Stimulated activated CD8-positive, alpha-beta memory T cell treated with anti-CD3 and anti-CD28 coated beads, Interleukin-15, amount 100 ng/mL, for 48 hours (primary cell): ENCODE data around the gene HELZ.
"Not testable (repeated sequence)": the region's sequence is repeated elsewhere in the genome, so short reads cannot be mapped to it uniquely, and the experiment has no call there.

ENCODE experiments used
- DNase-seq, 2 donors: peaks; one replicate each; pipeline ENCODE4 v3.0.0-alpha.2; 2020; ENCODE audit warnings: low read depth in 2 of 2

The HELZ gene

DNA sequence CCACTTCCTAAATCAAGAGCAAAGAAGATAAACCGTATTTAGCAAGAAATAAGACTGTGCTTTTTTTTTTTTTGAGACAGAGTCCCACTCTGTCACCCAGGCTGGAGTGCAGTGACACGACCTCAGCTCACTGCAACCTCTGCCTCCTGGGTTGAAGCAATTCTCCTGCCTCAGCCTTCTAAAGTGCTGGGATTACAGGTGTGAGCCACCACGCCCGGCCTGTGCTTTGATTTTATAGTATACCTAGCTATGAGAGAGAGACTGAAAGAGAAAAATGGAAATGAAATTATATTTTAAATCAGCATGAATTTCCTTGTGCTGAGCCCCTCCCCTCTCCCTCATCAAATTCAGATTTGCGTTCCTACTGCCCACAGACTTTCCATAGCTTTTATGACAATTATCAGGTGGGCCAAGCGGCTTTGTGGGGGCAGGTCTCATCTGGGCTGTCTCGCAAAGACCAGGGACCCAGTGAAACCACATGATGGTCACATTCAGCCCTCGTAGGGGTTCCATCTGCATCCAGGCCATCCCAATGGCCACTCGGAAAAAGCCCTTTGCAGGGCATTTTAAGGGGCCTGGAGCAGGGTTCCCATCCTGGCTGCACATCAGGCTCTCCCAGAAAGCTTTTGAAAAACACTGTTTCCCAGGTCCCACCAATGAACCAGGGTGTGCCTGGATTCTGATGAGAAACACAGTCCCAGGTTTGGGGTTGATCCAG, 192.1 kb downstream of the HELZ start:
- DNase-seq, result no peak

DNA sequence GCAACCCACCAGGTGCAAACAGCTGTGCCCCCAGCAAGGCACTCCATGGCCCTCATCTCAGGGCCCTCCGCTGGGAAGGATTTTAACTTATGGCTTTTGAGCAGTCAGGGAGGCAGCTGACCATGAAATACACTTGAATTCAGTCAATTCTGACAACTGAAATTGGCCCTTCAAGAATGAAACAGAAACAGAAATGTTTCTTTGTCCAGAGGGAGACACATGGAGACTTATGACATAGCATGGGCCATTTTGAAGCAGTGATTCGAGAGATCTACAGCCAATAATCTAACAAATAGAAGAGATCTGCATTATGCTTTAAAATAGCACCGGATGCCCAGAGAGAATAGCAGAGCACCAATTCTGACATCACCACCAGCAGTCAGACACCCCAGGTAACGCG, 193.2 kb downstream of the HELZ start:
- no peak for DNase-seq

- DNase-seq, result no peak
Observed at GRCh38 chr17:67051155-67051538, 193.8 kb downstream of the HELZ start.

GRCh38 chr17:67050471-67051154, 194.4 kb downstream of the HELZ start:
- DNase-seq, result no peak

- DNase-seq, result no peak
Observed at GRCh38 chr17:67050066-67050465, 194.9 kb downstream of the HELZ start.

- no peak for DNase-seq
Observed at GRCh38 chr17:67049025-67049739, 195.8 kb downstream of the HELZ start.

GRCh38 chr17:67047382-67047781, 197.6 kb downstream of the HELZ start:
- no peak for DNase-seq

- DNase-seq, result no peak
Observed at GRCh38 chr17:67046398-67046797, 198.6 kb downstream of the HELZ start.

GRCh38 chr17:67044940-67045339, 200.1 kb downstream of the HELZ start:
- no peak for DNase-seq

- DNase-seq, result no peak
Observed at GRCh38 chr17:67044016-67044772, 200.8 kb downstream of the HELZ start, which contains the start of gene CACNG1. CACNG1 (plus strand) TSS chr17:67044554; CDS start chr17:67044661, 107 bp downstream.

GRCh38 chr17:67043283-67043682, 201.7 kb downstream of the HELZ start:
- no peak for DNase-seq

DNA sequence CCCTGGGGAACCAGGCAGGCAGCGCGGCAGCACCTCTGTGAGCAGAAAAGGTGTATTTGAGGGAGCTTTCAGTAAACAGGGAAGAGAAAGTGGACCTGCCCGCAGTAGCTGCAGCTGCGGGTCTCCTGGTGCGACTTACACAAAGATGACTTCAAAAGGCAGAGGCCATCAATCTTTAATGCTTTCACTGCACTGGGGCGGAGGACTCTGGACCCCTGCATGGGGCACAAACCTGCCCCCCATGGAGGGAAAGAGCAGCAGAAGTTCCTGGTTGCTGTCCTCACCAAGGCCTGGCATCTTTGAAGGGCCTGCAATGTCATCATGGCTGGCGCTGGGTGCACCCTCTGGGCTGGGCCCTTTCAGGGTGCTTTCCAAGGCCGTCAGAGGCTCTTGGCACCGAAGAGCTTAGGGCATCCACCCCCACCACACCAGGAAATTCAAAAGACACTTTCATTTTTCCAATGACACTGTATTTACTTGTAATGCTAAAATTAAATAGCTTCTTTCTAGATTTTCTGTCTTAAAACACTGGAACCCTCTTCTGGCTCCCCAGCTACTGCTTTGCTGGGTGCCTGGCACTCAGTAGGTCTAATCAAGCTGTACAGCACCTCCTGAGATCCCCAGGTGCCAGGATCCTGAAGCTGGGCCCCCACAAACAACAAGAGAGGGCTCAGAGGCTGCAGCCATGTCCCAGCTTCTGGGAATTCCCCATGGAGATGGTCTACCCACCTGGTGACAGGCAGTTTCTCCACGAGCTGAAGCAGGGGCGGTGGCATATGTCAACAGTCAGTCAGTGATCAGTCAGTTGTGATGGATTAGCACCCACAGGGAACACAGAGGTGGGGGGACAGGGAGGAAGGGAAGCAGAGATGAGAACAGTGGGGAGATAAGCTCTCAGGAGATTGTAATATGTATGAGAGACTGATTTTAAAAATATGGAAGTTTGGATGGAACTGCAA, 202.8 kb downstream of the HELZ start:
- no peak for DNase-seq

DNA sequence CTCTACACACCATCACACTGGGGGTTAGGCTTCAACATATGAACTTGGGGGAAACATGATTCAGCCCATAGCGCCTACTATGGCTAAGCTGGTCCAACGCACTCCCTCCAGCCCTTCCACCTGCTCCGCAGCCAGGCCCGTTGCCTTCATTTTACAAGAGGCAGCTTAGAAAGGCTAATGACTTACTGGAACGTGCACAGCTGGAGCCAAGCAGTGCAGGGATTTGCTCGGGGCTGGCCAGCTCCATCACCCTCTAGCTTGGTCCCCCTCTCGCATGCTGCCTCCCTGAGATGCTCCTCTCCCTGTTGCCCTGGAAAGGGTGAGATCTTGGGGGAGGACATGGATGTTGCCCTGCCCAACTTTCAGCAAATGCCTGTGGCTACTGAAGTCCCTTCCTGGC, 203.5 kb downstream of the HELZ start:
- no peak for DNase-seq

DNA sequence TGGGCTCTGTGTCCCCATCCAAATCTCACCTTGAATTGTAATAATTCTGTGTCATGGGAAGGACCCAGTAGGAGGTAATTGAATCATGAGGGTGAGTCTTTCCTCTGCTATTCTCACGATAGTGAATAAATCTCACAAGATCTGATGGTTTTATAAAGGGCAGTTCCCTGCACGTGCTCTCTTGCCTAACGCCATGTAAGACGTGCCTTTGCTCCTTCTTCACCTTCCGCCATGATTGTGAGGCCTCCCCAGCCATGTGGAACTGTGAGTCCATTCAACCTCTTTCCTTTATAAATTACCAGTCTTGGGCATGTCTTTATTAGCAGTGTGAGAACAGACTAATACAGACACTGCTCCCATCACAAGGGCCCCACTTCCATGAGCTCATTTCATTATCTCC, 203.9 kb downstream of the HELZ start:
- DNase-seq, result not testable (repeated sequence)

- no peak for DNase-seq
Observed at GRCh38 chr17:67040652-67041051, 204.3 kb downstream of the HELZ start.

- DNase-seq, result no peak
Observed at GRCh38 chr17:67038861-67039365, 206.1 kb downstream of the HELZ start.

DNA sequence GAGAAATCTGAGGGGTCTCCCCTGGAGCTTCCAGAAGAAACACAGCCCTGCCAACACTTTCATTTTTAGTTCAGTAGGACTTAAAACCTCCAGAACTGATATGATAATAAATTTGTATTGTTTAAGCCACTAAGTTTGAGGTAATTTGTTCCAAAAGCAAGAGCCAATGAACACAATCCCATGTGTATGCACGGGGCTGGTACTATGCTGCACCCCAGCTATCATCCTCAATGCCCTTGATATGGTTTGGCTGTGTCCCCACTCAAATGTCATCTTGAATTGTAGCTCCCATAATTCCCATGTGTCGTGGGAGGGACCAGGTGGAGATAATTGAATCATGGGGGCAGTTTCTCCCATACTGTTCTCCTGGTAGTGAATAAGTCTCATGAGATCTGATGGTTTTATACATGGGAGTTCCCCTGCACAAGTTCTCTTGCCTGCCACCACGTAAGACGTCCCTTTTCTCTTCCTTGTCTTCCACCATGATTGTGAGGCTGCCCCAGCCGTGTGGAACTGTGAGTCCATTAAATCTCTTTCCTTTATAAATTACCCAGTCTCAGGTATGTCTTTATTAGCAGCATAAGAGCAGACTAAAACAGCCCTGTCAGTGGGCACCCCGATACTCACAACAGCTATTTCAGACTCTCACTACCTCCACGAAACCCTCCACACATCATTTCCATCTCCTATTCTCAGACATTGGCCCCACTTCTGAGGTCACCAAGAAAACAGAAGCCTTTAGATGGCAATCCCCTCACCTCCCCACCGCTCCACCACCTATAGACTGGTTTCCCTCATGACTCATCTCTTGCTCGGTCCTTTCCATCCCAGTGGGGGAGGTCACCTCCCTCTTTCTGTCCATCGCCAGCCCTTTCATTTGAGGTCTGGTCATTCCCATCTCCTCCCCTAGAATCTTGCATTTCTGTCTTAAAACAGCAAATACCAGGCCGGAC, 209.6 kb downstream of the HELZ start:
- DNase-seq, result peak; percentile 8 to 24

GRCh38 chr17:67033613-67034012, 211.4 kb downstream of the HELZ start:
- no peak for DNase-seq

DNA sequence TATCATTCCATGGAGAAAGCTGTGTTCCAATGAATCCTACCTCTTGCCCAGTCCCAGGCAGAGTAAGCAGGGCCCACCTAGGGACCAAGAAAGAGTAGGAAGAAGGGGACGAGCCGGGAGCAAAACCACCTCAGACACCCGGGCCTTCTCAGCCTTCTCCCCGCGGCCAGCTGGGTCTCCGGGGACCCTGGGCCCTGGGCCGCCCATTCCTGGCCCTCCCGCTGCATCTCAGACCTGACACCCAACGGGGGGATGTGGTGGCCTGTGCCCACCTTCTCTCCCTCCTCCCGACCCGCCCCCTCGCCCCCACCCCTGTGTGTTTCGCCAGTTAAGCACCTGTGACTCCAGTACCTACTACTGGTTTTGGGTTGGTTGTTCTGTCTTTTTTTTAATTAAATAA, 212.0 kb downstream of the HELZ start:
- no peak for DNase-seq

DNA sequence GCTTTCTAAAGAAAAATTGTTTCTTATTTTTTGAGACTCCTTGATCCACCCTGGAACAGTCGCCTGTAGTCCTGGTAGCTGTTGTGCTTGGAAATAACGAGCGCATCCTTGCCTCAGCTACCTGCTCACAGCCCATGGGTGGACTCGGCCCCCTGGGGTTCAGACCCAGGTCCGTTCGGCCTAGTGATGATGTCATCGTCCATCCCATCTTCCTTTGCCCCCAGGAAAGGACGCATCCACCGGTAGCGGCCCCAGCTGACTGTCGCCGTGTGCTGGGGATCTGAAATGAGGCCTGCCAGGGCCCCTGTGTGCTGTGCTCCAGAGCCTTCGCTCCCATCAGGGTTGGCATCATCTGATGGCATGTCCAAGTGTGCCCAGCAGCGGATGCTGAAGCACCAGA, 212.6 kb downstream of the HELZ start:
- DNase-seq, result no peak
